H1 (cell line): Measurements from ENCODE around the gene HORMAD2. TPM values are rescaled to one million over a fixed set of nuclear protein-coding genes. Genes with fewer than 3 reads are reported as not detected.

Experiments
- ATF2 ChIP-seq: IDR thresholded peaks from 2 replicates; pipeline ENCODE4 v1.6.1; 2012; ENCODE audit warnings: low read length, inconsistent platforms
- CBX5 ChIP-seq: fragments of 300-800, 300-1000 bp; sonication (generic); IDR thresholded peaks from 2 replicates; pipeline ENCODE4 v1.7.1; 2016; ENCODE audit warnings: antibody characterized with exemption, low read length, low read depth
- CHD1 ChIP-seq: IDR thresholded peaks from 2 replicates; pipeline ENCODE4 v1.6.1; 2012; ENCODE audit warnings: low read depth, low read length, improper control_type of control experiment
- CHD2 ChIP-seq: IDR thresholded peaks from 2 replicates; pipeline ENCODE4 v1.6.1; 2012; ENCODE audit warnings: low read length, improper control_type of control experiment
- CREB1 ChIP-seq: IDR thresholded peaks from 2 replicates; pipeline ENCODE4 v1.6.1; 2012; ENCODE audit warnings: inconsistent platforms
- EGR1 ChIP-seq: IDR thresholded peaks from 2 replicates; pipeline ENCODE4 v1.6.1; 2011; ENCODE audit warnings: low read depth, low read length, borderline replicate concordance
- EP300 ChIP-seq, 2 experiments: IDR thresholded peaks; 1 replicate in 1 of 2; 2 replicates in 1 of 2; pipeline ENCODE4 v1.6.1; 2011 to 2012; ENCODE audit warnings: low read depth in 2 of 2, low read length in 2 of 2, mild to moderate bottlenecking in 2 of 2, borderline replicate concordance in 1 of 2, inconsistent platforms in 1 of 2, moderate library complexity in 1 of 2
- FOSL1 ChIP-seq: IDR thresholded peaks from 2 replicates; pipeline ENCODE4 v1.6.1; 2011; ENCODE audit warnings: mild to moderate bottlenecking, low read depth, low read length, moderate library complexity; ENCODE audit not compliant: insufficient read depth
- JUN ChIP-seq: IDR thresholded peaks from 2 replicates; pipeline ENCODE4 v1.6.1; 2011; ENCODE audit warnings: low read depth, mild to moderate bottlenecking, improper control_type of control experiment, low read length
- JUND ChIP-seq: IDR thresholded peaks from 2 replicates; pipeline ENCODE4 v1.6.1; 2011; ENCODE audit warnings: mild to moderate bottlenecking, improper control_type of control experiment, low read length
- KDM5A ChIP-seq: fragments of 200-600 bp; IDR thresholded peaks from 2 replicates; pipeline ENCODE4 v1.7.1; 2012; ENCODE audit warnings: mild to moderate bottlenecking, low read length, inconsistent platforms, mixed read lengths
- MAFK ChIP-seq: IDR thresholded peaks from 2 replicates; pipeline ENCODE4 v1.6.1; 2012; ENCODE audit warnings: low read depth, mild to moderate bottlenecking, improper control_type of control experiment, low read length
- NANOG ChIP-seq: IDR thresholded peaks from 2 replicates; pipeline ENCODE4 v1.6.1; 2011; ENCODE audit warnings: low read length, low read depth, mild to moderate bottlenecking, inconsistent platforms; ENCODE audit not compliant: insufficient read depth, poor library complexity, severe bottlenecking
- PHF8 ChIP-seq: fragments of 200-600 bp; sonication (generic); conservative IDR thresholded peaks from 2 replicates; pipeline ENCODE4 v1.7.1; 2012; ENCODE audit warnings: low read depth, mild to moderate bottlenecking, inconsistent platforms, low read length, moderate library complexity
- RAD21 ChIP-seq, 2 experiments: IDR thresholded peaks in 1 of 2; conservative IDR thresholded peaks in 1 of 2; 2 replicates each; pipeline ENCODE4 v1.6.1; 2011; ENCODE audit warnings: low read depth in 2 of 2, low read length in 2 of 2, improper control_type of control experiment in 1 of 2, inconsistent platforms in 1 of 2, mild to moderate bottlenecking in 1 of 2, moderate library complexity in 1 of 2
- RXRA ChIP-seq: IDR thresholded peaks from 2 replicates; pipeline ENCODE4 v1.6.1; 2011; ENCODE audit warnings: low read depth, mild to moderate bottlenecking, low read length, moderate library complexity; ENCODE audit not compliant: insufficient read depth
- SAP30 ChIP-seq: fragments of 300-600 bp; sonication (generic); IDR thresholded peaks from 2 replicates; pipeline ENCODE4 v1.7.1; 2012; ENCODE audit warnings: low read length, moderate library complexity, mild to moderate bottlenecking, inconsistent platforms; ENCODE audit not compliant: insufficient read depth, insufficient replicate concordance
- TAF1 ChIP-seq: IDR thresholded peaks from 2 replicates; pipeline ENCODE4 v1.6.1; 2011; ENCODE audit warnings: mild to moderate bottlenecking, low read depth, low read length
- TEAD4 ChIP-seq: IDR thresholded peaks from 2 replicates; pipeline ENCODE4 v1.6.1; 2012; ENCODE audit warnings: low read depth, low read length, inconsistent platforms, mixed read lengths
- ZNF274 ChIP-seq: IDR thresholded peaks from 2 replicates; pipeline ENCODE4 v1.7.0; 2012; ENCODE audit warnings: low read length, borderline replicate concordance; ENCODE audit errors: extremely low read depth
- polyA plus RNA-seq, 7 experiments: library from polyadenylated mRNA; depleted of rRNA in 3 of 7; stranded (reverse) in 5 of 7; unstranded in 2 of 7; fragments of >200 nt in 5 of 7; fragments of 200-250 nt in 2 of 7; gene quantifications; 1 replicate in 5 of 7; 2 replicates in 1 of 7; 4 replicates in 1 of 7; pipeline versions ENCODE4 v1.2.1 to v1.2.3, GENCODE V29; 2011 to 2013; ENCODE audit warnings: missing spikeins in 2 of 7, mixed read lengths in 2 of 7
- total RNA-seq: library from RNA; stranded (reverse); fragmentation: NEBNext Ultra II Directional; extraction: Animal tissue kit (Norgen Biotek cat#: 25700); gene quantifications from 2 replicates; pipeline ENCODE4 v1.2.1, GENCODE V29; 2021
- TF ChIP-seq, protein P1 (sequence below): IDR thresholded peaks from 2 replicates; pipeline ENCODE4 v1.6.1; 2011; ENCODE audit warnings: low read length, improper control_type of control experiment

HORMAD2 gene
- total and polyA plus RNA-seq, 2 of the 8 experiments (the other 6 are each of a cell fraction or from before 2014, with no cell fraction given): 0.03 TPM; not detected in 1

- TF ChIP-seq TAF1 (peak; percentile 10; the same call in 1 of the 2 replicates), CBX5 (no peak), KDM5A (no peak), NANOG (no peak), SAP30 (peak; percentile 60), RAD21 (IDR thresholded peaks at IDR 0.05 in 1 of 2, conservative IDR thresholded peaks at IDR 0.05 in 1 of 2; ENCODE audit: low read depth in 2 of 2, low read length in 2 of 2) (no peak), ZNF274 (no peak), CHD2 (peak; percentile 20; the same call in 1 of the 2 replicates), MAFK (peak; percentile 72; the same call in 1 of the 2 replicates), CREB1 (peak; percentile 76), JUN (no peak), EGR1 (no peak), JUND (no peak), FOSL1 (no peak), EP300 (IDR thresholded peaks at IDR 0.05; ENCODE audit: borderline replicate concordance in 1 of 2, low read depth in 2 of 2, low read length in 2 of 2) (no peak), ATF2 (no peak), RXRA (no peak), PHF8 (no peak), CHD1 (no peak), TEAD4 (peak; percentile 71)
- TF ChIP-seq, protein P1, sequence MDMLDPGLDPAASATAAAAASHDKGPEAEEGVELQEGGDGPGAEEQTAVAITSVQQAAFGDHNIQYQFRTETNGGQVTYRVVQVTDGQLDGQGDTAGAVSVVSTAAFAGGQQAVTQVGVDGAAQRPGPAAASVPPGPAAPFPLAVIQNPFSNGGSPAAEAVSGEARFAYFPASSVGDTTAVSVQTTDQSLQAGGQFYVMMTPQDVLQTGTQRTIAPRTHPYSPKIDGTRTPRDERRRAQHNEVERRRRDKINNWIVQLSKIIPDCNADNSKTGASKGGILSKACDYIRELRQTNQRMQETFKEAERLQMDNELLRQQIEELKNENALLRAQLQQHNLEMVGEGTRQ: no peak
These were observed 116.0 kb downstream of the HORMAD2 start (continued) for GRCh38 chr22:30196141-30196879.
